OCI-LY3 (cell line): ENCODE data around the gene NLRP13.
"Not testable (repeated sequence)": the region's sequence is repeated elsewhere in the genome, so short reads cannot be mapped to it uniquely, and the experiment has no call there.

Source experiments
- H2AFZ ChIP-seq: fragments of 200-600, 300-600 bp; shearing (Covaris generic); 2 replicates; pipeline ENCODE4 v1.6.0; 2014; ENCODE audit warnings: antibody characterized with exemption, low read depth, low read length
- H3K27ac ChIP-seq: fragments of 200-600, 300-600 bp; sonication (generic); 2 replicates; pipeline ENCODE4 v1.5.1; 2014; ENCODE audit warnings: mild to moderate bottlenecking, low read length, moderate library complexity, mixed read lengths
- H3K27me3 ChIP-seq: fragments of 200-600, 300-600 bp; sonication (generic); 2 replicates; pipeline ENCODE4 v1.6.1; 2014; ENCODE audit warnings: low read depth, low read length, mixed read lengths
- H3K36me3 ChIP-seq: fragments of 200-600, 300-600 bp; sonication (generic); replicated peaks from 2 replicates; pipeline ENCODE3; 2014; ENCODE audit warnings: low read depth, low read length, mixed read lengths
- H3K4me1 ChIP-seq: fragments of 300-600, 200-600 bp; sonication (generic); 2 replicates; pipeline ENCODE4 v1.6.1; 2014; ENCODE audit warnings: low read length, mixed read lengths
- H3K4me2 ChIP-seq: fragments of 200-600, 300-600 bp; sonication (generic); 2 replicates; pipeline ENCODE4 v1.6.1; 2014; ENCODE audit warnings: low read length, mixed read lengths
- H3K4me3 ChIP-seq: fragments of 300-600, 200-600 bp; sonication (generic); 2 replicates; pipeline ENCODE4 v1.5.1; 2014; ENCODE audit warnings: antibody characterized with exemption, mild to moderate bottlenecking, low read length, moderate library complexity
- H3K79me2 ChIP-seq: fragments of 300-600, 200-600 bp; shearing (Covaris generic); 2 replicates; pipeline ENCODE4 v1.6.1; 2014; ENCODE audit warnings: mild to moderate bottlenecking, low read length, mixed read lengths
- H3K9ac ChIP-seq: fragments of 300-600, 200-600 bp; shearing (Covaris generic); 2 replicates; pipeline ENCODE4 v1.6.0; 2014; ENCODE audit warnings: mild to moderate bottlenecking, low read length, moderate library complexity
- H3K9me3 ChIP-seq: fragments of 200-600, 300-600 bp; shearing (Covaris generic); 2 replicates; pipeline ENCODE4 v1.6.1; 2014; ENCODE audit warnings: low read length, mixed read lengths; ENCODE audit not compliant: insufficient read depth
- H4K20me1 ChIP-seq: fragments of 200-600, 300-600 bp; sonication (generic); 2 replicates; pipeline ENCODE4 v1.6.1; 2016; ENCODE audit warnings: low read length, mixed read lengths; ENCODE audit not compliant: insufficient read depth
- EZH2phosphoT487 ChIP-seq: fragments of 200-600 bp; shearing (Covaris generic); IDR thresholded peaks from 2 replicates; pipeline ENCODE4 v1.6.1; 2018; ENCODE audit warnings: antibody characterized with exemption, mixed run types, low read depth
- TF ChIP-seq, protein P1 (sequence below): fragments of 200-600, 300-600 bp; sonication (generic); IDR thresholded peaks from 2 replicates; pipeline ENCODE4 v1.5.1; 2014; ENCODE audit warnings: antibody characterized with exemption, low read length, low read depth

NLRP13 gene

DNA sequence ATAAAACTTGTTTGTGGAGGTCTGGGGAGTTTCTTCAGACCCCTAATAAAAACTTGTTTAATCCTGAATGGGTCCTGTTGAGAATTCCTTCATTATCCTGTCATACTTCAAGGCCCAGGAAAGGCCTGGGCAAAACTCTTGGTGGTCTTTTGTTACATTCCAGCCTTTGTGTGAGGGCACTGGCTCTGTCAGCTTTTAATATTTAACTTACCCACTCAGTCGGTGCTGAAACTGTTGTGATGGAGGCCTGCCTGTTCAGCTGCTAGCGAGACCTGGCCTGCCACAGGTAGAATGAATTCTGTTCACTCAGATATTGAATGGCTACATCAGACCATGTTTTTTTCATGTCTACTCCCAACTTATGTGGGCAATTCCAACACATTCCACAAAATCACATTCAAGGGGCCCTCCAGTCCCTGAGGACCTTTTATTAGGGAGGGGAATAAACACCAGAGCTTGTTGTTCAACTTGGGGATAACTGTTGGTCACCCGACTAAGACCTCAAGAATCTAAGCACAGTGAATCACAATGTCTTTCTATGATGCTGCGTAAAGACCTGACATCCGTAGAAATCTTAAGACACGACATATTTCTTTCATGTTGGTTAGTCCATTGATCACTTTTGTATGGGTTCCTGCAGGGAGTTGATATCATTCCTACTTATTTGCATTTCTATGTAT is 28.0 kb upstream of the NLRP13 start:
- Histone ChIP-seq H3K9me3 (no peaks in the 10 kb centered on the region), H3K27me3 (no peaks in the 10 kb centered on the region)

GRCh38 chr19:55958356-55958755 is 26.2 kb upstream of the NLRP13 start:
- Histone ChIP-seq H3K79me2 (no peaks in the 10 kb centered on the region), H3K4me2 (no peak overlapping the region), H3K9me3 (no peaks in the 10 kb centered on the region), H2AFZ (no peak overlapping the region), H3K36me3 (no peaks in the 10 kb centered on the region), H3K27me3 (no peaks in the 10 kb centered on the region), H3K27ac (no peak overlapping the region), H4K20me1 (no peaks in the 10 kb centered on the region), H3K4me1 (no peaks in the 10 kb centered on the region), H3K4me3 (no peak overlapping the region), H3K9ac (no peak overlapping the region)
- TF ChIP-seq, protein P1, sequence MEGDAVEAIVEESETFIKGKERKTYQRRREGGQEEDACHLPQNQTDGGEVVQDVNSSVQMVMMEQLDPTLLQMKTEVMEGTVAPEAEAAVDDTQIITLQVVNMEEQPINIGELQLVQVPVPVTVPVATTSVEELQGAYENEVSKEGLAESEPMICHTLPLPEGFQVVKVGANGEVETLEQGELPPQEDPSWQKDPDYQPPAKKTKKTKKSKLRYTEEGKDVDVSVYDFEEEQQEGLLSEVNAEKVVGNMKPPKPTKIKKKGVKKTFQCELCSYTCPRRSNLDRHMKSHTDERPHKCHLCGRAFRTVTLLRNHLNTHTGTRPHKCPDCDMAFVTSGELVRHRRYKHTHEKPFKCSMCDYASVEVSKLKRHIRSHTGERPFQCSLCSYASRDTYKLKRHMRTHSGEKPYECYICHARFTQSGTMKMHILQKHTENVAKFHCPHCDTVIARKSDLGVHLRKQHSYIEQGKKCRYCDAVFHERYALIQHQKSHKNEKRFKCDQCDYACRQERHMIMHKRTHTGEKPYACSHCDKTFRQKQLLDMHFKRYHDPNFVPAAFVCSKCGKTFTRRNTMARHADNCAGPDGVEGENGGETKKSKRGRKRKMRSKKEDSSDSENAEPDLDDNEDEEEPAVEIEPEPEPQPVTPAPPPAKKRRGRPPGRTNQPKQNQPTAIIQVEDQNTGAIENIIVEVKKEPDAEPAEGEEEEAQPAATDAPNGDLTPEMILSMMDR, result no peak
- no peak for TF ChIP-seq EZH2phosphoT487

More for the DNA sequence above, 28.0 kb upstream of the NLRP13 start:
- no peak overlapping the region for H3K4me3 ChIP-seq
- H3K9ac ChIP-seq, result no peak overlapping the region
- H3K79me2 ChIP-seq, result no peaks in the 10 kb centered on the region
- TF ChIP-seq, protein P1, result no peak
- no peak for TF ChIP-seq EZH2phosphoT487
- H3K27ac ChIP-seq, result no peak overlapping the region
- no peaks in the 10 kb centered on the region for H3K36me3 ChIP-seq
- no peaks in the 10 kb centered on the region for H3K4me1 ChIP-seq
- H3K4me2 ChIP-seq, result no peak overlapping the region
- H2AFZ ChIP-seq, result no peak overlapping the region
- H4K20me1 ChIP-seq, result no peaks in the 10 kb centered on the region

GRCh38 chr19:55956431-55956830 is 24.3 kb upstream of the NLRP13 start:
- Histone ChIP-seq H4K20me1 (no peaks in the 10 kb centered on the region), H3K9ac (no peak overlapping the region), H3K4me2 (no peak overlapping the region), H3K9me3 (no peaks in the 10 kb centered on the region), H3K27me3 (no peaks in the 10 kb centered on the region), H3K27ac (no peak overlapping the region), H3K79me2 (no peaks in the 10 kb centered on the region), H3K4me1 (no peaks in the 10 kb centered on the region), H3K4me3 (no peak overlapping the region), H2AFZ (no peak overlapping the region), H3K36me3 (no peaks in the 10 kb centered on the region)
- TF ChIP-seq, protein P1, result no peak

DNA sequence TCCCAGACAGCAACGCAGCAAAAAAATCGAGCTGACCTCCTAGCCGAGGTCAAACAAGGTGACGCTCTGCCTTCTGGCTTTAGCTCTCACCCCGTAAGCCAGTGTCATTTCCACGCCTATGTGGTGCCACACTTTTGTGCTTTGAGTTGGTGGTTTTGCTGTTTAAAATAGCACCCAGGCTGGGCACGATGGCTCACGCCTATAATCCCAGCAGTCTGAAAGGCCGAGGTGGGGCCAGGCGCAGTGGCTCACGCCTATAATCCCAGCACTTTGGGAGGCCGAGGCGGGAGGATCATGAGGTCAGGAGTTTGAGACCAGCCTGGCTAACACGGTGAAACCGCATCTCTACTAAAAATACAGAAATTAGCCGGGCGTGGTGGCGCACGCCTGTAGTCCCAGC is 18.4 kb upstream of the NLRP13 start:
- H3K36me3 ChIP-seq, H3K9me3 ChIP-seq, H3K27me3 ChIP-seq, H3K9ac ChIP-seq, H3K79me2 ChIP-seq, H4K20me1 ChIP-seq, H3K27ac ChIP-seq, H3K4me1 ChIP-seq, H2AFZ ChIP-seq, H3K4me3 ChIP-seq, H3K4me2 ChIP-seq: not testable (repeated sequence)
